Measurements from ENCODE around the gene BTG2.
A peak's percentile ranks its signal among the peaks of the same experiment; 100 is the strongest.

The BTG2 gene

DNA sequence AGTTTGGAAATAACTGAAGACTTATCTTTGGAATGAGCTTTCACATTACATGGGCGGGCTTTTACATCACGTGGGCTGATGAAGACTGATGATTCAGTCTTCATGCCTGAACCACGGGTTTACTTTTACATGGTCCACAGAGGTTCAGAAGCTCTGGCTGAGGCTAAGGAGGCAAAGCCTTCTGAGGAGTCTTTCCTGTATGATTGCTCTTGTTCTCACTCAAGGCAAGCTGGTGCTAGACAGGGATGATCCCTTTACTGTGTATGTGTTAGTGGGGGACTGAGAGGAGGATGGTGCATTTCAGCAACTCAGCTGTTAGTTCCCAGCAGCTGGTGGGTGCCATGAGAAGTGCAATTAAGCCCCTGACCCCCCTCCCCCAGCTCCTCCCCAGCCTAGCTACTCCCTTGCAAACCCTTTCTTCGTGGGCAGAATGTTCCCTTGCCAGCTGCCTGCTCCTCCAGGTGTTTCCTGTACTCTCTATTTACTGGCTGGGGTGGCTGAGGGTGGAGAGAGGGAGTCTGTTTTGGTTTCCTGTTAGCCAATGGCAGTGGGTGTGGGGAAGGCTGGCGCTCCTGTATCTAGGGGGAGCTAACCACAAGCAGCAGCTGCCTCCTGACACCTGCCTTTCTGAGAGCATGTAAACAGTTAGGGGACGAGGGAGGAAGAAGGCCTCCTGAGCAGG, 15.4 kb downstream of the BTG2 start:
- H3K4me3 ChIP-seq (ENCODE audit: low read depth, low read length, poor library complexity, severe bottlenecking), result peak overlapping the region; percentile 41
- no peaks in the 10 kb centered on the region for H3K9me3 ChIP-seq (ENCODE audit: low read length)
- H3K4me2 ChIP-seq (ENCODE audit: low read length), result peak overlapping the region; percentile 83
- no peak overlapping the region for H2AFZ ChIP-seq (ENCODE audit: low read length)
- no peaks in the 10 kb centered on the region for H3K36me3 ChIP-seq (ENCODE audit: insufficient read depth, low read length)
- H3K27ac ChIP-seq (ENCODE audit: low read depth, low read length, poor library complexity, severe bottlenecking), result peak overlapping the region; percentile 98
- H3K4me1 ChIP-seq (ENCODE audit: insufficient read depth, low read length, severe bottlenecking), result peaks cover 96% of the 10 kb centered on the region
- no peaks in the 10 kb centered on the region for H3K27me3 ChIP-seq (ENCODE audit: insufficient read depth, low read length)
- TF ChIP-seq, protein P1, sequence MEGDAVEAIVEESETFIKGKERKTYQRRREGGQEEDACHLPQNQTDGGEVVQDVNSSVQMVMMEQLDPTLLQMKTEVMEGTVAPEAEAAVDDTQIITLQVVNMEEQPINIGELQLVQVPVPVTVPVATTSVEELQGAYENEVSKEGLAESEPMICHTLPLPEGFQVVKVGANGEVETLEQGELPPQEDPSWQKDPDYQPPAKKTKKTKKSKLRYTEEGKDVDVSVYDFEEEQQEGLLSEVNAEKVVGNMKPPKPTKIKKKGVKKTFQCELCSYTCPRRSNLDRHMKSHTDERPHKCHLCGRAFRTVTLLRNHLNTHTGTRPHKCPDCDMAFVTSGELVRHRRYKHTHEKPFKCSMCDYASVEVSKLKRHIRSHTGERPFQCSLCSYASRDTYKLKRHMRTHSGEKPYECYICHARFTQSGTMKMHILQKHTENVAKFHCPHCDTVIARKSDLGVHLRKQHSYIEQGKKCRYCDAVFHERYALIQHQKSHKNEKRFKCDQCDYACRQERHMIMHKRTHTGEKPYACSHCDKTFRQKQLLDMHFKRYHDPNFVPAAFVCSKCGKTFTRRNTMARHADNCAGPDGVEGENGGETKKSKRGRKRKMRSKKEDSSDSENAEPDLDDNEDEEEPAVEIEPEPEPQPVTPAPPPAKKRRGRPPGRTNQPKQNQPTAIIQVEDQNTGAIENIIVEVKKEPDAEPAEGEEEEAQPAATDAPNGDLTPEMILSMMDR (IDR thresholded peaks at IDR 0.05; ENCODE audit: low read length), result no peak
- TF ChIP-seq EZH2 (IDR thresholded peaks at IDR 0.05; ENCODE audit: borderline replicate concordance, low read length), result no peak
- no peaks in the 10 kb centered on the region for H3K79me2 ChIP-seq (ENCODE audit: insufficient read depth, low read length)
- no peaks in the 10 kb centered on the region for H3K9me2 ChIP-seq (ENCODE audit: low read depth, low read length)
- H4K20me1 ChIP-seq (ENCODE audit: insufficient read depth, low read length), result no peaks in the 10 kb centered on the region
- H3K9ac ChIP-seq (ENCODE audit: low read length), result peak overlapping the region; percentile 86
- peaks cover 13% of the 10 kb centered on the region; the same call in 1 of the 2 replicates for H3F3A ChIP-seq (ENCODE audit: insufficient read depth, low read length)

GRCh38 chr1:203321273-203322052, 16.1 kb downstream of the BTG2 start:
- Histone ChIP-seq H3K36me3 (ENCODE audit: insufficient read depth, low read length) (no peaks in the 10 kb centered on the region), H2AFZ (ENCODE audit: low read length) (no peak overlapping the region), H3F3A (ENCODE audit: insufficient read depth, low read length) (peaks cover 19% of the 10 kb centered on the region), H3K27me3 (ENCODE audit: insufficient read depth, low read length) (no peaks in the 10 kb centered on the region), H3K9me3 (ENCODE audit: low read length) (no peaks in the 10 kb centered on the region), H3K4me1 (ENCODE audit: insufficient read depth, low read length, severe bottlenecking) (peaks cover 96% of the 10 kb centered on the region), H3K9me2 (ENCODE audit: low read depth, low read length) (no peaks in the 10 kb centered on the region), H3K4me2 (ENCODE audit: low read length) (peak overlapping the region; percentile 83), H3K4me3 (ENCODE audit: low read depth, low read length, poor library complexity, severe bottlenecking) (peak overlapping the region; percentile 28), H4K20me1 (ENCODE audit: insufficient read depth, low read length) (no peaks in the 10 kb centered on the region), H3K79me2 (ENCODE audit: insufficient read depth, low read length) (no peaks in the 10 kb centered on the region), H3K9ac (ENCODE audit: low read length) (peak overlapping the region; percentile 86), H3K27ac (ENCODE audit: low read depth, low read length, poor library complexity, severe bottlenecking) (peak overlapping the region; percentile 98)
- TF ChIP-seq EZH2 (IDR thresholded peaks at IDR 0.05; ENCODE audit: borderline replicate concordance, low read length), result no peak
- TF ChIP-seq, protein P1 (IDR thresholded peaks at IDR 0.05; ENCODE audit: low read length), result no peak

DNA sequence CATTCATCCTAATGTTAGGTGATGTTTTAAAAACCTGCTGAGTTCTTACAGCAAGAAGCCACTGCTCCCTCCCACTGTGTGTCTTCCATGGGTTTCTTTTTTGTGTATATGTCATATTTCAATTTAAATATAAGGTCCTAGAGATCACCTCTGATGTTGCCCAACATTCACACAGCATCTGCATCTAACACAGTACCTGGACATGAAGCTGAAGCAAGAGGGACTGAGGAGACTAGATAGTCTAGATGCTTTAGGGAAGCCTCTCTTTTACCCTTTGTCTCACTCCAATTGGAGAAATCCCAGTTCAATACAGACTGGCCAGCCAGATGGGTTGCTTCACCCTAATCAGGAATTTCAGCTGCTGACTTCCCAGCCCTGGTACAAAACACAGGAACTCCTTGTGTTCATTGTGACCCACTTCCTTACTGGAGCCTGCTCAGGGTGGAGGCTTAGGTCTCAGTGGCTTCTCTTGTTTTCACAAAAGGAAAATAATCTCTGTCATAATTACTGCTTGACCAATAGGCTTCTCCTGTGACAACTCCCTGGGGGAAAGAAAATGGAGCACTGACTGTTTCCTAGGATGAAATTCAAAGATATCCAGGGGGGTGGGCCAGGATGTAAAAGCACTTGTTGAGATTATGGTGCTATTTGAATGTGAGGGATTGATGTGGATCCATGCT, 17.3 kb downstream of the BTG2 start:
- peak overlapping the region; percentile 86 for H3K9ac ChIP-seq (ENCODE audit: low read length)

More for the DNA sequence above, 17.3 kb downstream of the BTG2 start:
- no peaks in the 10 kb centered on the region for H3K9me2 ChIP-seq (ENCODE audit: low read depth, low read length)
- no peak overlapping the region for H2AFZ ChIP-seq (ENCODE audit: low read length)
- peak overlapping the region; percentile 98 for H3K27ac ChIP-seq (ENCODE audit: low read depth, low read length, poor library complexity, severe bottlenecking)
- no peaks in the 10 kb centered on the region for H4K20me1 ChIP-seq (ENCODE audit: insufficient read depth, low read length)
- no peaks in the 10 kb centered on the region for H3K9me3 ChIP-seq (ENCODE audit: low read length)
- no peaks in the 10 kb centered on the region for H3K27me3 ChIP-seq (ENCODE audit: insufficient read depth, low read length)
- peaks cover 94% of the 10 kb centered on the region for H3K4me1 ChIP-seq (ENCODE audit: insufficient read depth, low read length, severe bottlenecking)
- H3K4me2 ChIP-seq (ENCODE audit: low read length), result peak overlapping the region; percentile 83
- H3F3A ChIP-seq (ENCODE audit: insufficient read depth, low read length), result peaks cover 18% of the 10 kb centered on the region
- TF ChIP-seq, protein P1 (IDR thresholded peaks at IDR 0.05; ENCODE audit: low read length), result no peak
- no peak for TF ChIP-seq EZH2 (IDR thresholded peaks at IDR 0.05; ENCODE audit: borderline replicate concordance, low read length)
- no peaks in the 10 kb centered on the region for H3K36me3 ChIP-seq (ENCODE audit: insufficient read depth, low read length)
- no peaks in the 10 kb centered on the region for H3K79me2 ChIP-seq (ENCODE audit: insufficient read depth, low read length)
- H3K4me3 ChIP-seq (ENCODE audit: low read depth, low read length, poor library complexity, severe bottlenecking), result no peak overlapping the region
